Breast epithelium (tissue), 3 donors: ENCODE measurements around the gene RFX4.

Source experiments
- POLR2A ChIP-seq: fragments of 450-650 bp; IDR thresholded peaks from one replicate; pipeline ENCODE4 v1.6.1; 2016; ENCODE audit warnings: antibody characterized with exemption, mild to moderate bottlenecking, moderate library complexity
- TF ChIP-seq, protein P1 (sequence below), 3 donors: fragments of 450-650 bp; IDR thresholded peaks; one replicate each; pipeline ENCODE4 v1.5.1; 2016 to 2017; ENCODE audit warnings: antibody characterized with exemption in 3 of 3, mild to moderate bottlenecking in 3 of 3, moderate library complexity in 3 of 3

DNA sequence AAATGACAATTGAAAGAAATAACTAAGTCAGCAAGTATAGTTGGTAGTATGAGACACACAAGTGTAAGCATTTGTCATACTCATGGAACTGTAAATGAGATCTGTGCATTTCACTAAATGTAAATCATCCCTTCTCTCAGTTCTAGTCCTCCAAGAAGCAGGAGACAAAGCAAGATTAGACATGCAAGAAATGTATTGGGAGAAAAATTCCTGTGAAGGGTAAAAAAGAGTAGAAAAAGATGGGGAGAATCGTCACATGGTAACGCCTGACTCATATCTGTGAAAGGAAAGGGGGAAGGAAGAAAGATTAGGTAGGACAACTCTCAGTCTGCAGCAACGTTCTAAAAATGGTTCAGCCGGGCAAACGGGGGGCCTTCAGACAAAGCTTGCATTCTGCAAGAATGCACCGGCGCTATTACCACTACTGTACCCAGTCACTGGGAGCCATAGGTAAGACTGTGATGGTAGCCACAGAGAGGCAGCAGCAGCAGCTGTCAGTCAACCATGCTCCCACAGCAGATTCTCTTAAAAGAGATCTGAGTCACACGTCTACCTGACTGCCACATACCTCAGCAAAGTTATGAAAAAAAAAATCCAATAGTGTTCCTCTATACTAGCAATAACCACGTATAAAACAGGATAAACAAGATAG, 18.0 kb upstream of the RFX4 start:
- TF ChIP-seq, protein P1, sequence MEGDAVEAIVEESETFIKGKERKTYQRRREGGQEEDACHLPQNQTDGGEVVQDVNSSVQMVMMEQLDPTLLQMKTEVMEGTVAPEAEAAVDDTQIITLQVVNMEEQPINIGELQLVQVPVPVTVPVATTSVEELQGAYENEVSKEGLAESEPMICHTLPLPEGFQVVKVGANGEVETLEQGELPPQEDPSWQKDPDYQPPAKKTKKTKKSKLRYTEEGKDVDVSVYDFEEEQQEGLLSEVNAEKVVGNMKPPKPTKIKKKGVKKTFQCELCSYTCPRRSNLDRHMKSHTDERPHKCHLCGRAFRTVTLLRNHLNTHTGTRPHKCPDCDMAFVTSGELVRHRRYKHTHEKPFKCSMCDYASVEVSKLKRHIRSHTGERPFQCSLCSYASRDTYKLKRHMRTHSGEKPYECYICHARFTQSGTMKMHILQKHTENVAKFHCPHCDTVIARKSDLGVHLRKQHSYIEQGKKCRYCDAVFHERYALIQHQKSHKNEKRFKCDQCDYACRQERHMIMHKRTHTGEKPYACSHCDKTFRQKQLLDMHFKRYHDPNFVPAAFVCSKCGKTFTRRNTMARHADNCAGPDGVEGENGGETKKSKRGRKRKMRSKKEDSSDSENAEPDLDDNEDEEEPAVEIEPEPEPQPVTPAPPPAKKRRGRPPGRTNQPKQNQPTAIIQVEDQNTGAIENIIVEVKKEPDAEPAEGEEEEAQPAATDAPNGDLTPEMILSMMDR (IDR thresholded peaks at IDR 0.05), result no peak
- no peak for TF ChIP-seq POLR2A
